Measurements from ENCODE around the gene VAV2.

DNA sequence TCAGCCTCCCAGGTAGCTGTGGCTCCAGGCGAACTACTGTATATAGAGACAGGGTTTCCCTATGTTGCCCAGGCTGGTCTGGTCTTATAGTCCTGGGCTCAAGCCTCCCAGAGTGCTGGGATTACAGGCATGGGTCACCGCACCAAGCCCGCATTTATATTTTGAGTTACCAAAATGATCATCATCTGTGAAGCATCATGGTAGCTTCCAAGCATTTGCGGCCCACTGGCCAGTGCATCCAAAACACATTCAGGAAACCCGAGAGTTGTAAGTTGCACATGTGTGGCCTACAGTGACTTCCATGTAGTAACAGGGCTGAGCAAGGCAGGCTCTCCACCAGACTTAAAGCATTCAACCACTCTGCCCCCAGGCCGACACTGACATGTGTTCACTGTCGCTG lies 35.4 kb upstream of the VAV2 start:
- TF ChIP-seq, protein P1, sequence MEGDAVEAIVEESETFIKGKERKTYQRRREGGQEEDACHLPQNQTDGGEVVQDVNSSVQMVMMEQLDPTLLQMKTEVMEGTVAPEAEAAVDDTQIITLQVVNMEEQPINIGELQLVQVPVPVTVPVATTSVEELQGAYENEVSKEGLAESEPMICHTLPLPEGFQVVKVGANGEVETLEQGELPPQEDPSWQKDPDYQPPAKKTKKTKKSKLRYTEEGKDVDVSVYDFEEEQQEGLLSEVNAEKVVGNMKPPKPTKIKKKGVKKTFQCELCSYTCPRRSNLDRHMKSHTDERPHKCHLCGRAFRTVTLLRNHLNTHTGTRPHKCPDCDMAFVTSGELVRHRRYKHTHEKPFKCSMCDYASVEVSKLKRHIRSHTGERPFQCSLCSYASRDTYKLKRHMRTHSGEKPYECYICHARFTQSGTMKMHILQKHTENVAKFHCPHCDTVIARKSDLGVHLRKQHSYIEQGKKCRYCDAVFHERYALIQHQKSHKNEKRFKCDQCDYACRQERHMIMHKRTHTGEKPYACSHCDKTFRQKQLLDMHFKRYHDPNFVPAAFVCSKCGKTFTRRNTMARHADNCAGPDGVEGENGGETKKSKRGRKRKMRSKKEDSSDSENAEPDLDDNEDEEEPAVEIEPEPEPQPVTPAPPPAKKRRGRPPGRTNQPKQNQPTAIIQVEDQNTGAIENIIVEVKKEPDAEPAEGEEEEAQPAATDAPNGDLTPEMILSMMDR (IDR thresholded peaks at IDR 0.05): no peak
- TF ChIP-seq POLR2A (IDR thresholded peaks at IDR 0.05): no peak
